HepG2 (cell line): Measurements from ENCODE around the gene ZNF629. TPM values are rescaled to one million over a fixed set of nuclear protein-coding genes. Genes with fewer than 3 reads are reported as not detected.

ENCODE experiments used
- DNMT1 ChIP-seq: sonication (generic); formaldehyde crosslinking; IDR thresholded peaks from 2 replicates; pipeline ENCODE4 v1.5.1; 2020; ENCODE audit warnings: mild to moderate bottlenecking, missing genetic modification reagents
- GTF3A ChIP-seq: sonication (generic); formaldehyde crosslinking; conservative IDR thresholded peaks from 2 replicates; pipeline ENCODE4 v1.4.0; 2020; ENCODE audit warnings: mild to moderate bottlenecking, missing genetic modification reagents
- IRF1 ChIP-seq: sonication (generic); formaldehyde crosslinking; IDR thresholded peaks from 2 replicates; pipeline ENCODE4 v1.4.0; 2020; ENCODE audit warnings: low read depth, mild to moderate bottlenecking, missing genetic modification reagents
- JARID2 ChIP-seq: sonication (generic); formaldehyde crosslinking; IDR thresholded peaks from 2 replicates; pipeline ENCODE4 v1.8.1; 2023; ENCODE audit warnings: missing genetic modification reagents, inconsistent platforms; ENCODE audit not compliant: insufficient replicate concordance
- KIAA2018 ChIP-seq: sonication (generic); formaldehyde crosslinking; IDR thresholded peaks from 2 replicates; pipeline ENCODE4 v1.5.0; 2020; ENCODE audit warnings: mild to moderate bottlenecking, missing genetic modification reagents, borderline replicate concordance
- MXD3 ChIP-seq: IDR thresholded peaks from 2 replicates; pipeline ENCODE4 v1.6.1; 2016; ENCODE audit warnings: mild to moderate bottlenecking, missing biosample characterization, missing genetic modification reagents
- RFXAP ChIP-seq: sonication (generic); formaldehyde crosslinking; IDR thresholded peaks from 2 replicates; pipeline ENCODE4 v1.4.0; 2020; ENCODE audit warnings: missing genetic modification reagents, borderline replicate concordance
- SAFB2 ChIP-seq: sonication (generic); formaldehyde crosslinking; IDR thresholded peaks from 2 replicates; pipeline ENCODE4 v1.5.1; 2020; ENCODE audit warnings: missing genetic modification reagents, low read depth, mild to moderate bottlenecking, borderline replicate concordance
- ZNF484 ChIP-seq: sonication (generic); formaldehyde crosslinking; IDR thresholded peaks from 2 replicates; pipeline ENCODE4 v1.5.1; 2020; ENCODE audit warnings: mild to moderate bottlenecking, low read depth, missing genetic modification reagents, borderline replicate concordance
- polyA plus RNA-seq, 8 experiments: library from polyadenylated mRNA; depleted of rRNA in 3 of 8; stranded (reverse) in 7 of 8; unstranded in 1 of 8; fragments of >200 nt; fragmentation: Illumina TruSeq in 4 of 8; extraction: Trizol in 4 of 8; gene quantifications; 2 replicates each; pipeline versions ENCODE4 v1.2.1 to v1.2.3, GENCODE V29; 2011 to 2016; ENCODE audit warnings: low read depth in 4 of 8, missing spikeins in 1 of 8, mixed read lengths in 1 of 8; ENCODE audit not compliant: insufficient read depth in 1 of 8
- total RNA-seq, 5 experiments: library from RNA; depleted of rRNA; stranded (reverse); fragments of >200 nt; fragmentation: Illumina TruSeq; extraction: Trizol; gene quantifications; 2 replicates each; pipeline ENCODE4 v1.2.3, GENCODE V29; 2016; ENCODE audit warnings: low read depth in 1 of 5
- TF ChIP-seq, protein P1 (sequence below): sonication (generic); formaldehyde crosslinking; IDR thresholded peaks from 2 replicates; pipeline ENCODE4 v1.8.1; 2022; ENCODE audit warnings: low read depth, mild to moderate bottlenecking, missing genetic modification reagents
- TF ChIP-seq, protein P2 (sequence below): fragments of 450-650 bp; IDR thresholded peaks from 2 replicates; pipeline ENCODE4 v1.6.1; 2017; ENCODE audit warnings: mild to moderate bottlenecking

Gene ZNF629
- total and polyA plus RNA-seq, 2 of the 13 experiments (the other 11 are each of a cell fraction or from before 2014, with no cell fraction given): 6.1 to 16.5 TPM

GRCh38 chr16:30747799-30748633 is 39.0 kb downstream of the ZNF629 start, which contains the start of gene PHKG2 (continued):
- TF ChIP-seq SAFB2 (CRISPR knock-in tag): peak; percentile 52; the same call in 1 of the 2 replicates
- TF ChIP-seq MXD3 (CRISPR knock-in tag): peak; percentile 89; the same call in 1 of the 2 replicates
- peak; percentile 33 for TF ChIP-seq JARID2
- no peak for TF ChIP-seq IRF1 (CRISPR knock-in tag)
- TF ChIP-seq ZNF484 (CRISPR knock-in tag): no peak
- peak; percentile 97 for TF ChIP-seq RFXAP (CRISPR knock-in tag)
- TF ChIP-seq, protein P1, sequence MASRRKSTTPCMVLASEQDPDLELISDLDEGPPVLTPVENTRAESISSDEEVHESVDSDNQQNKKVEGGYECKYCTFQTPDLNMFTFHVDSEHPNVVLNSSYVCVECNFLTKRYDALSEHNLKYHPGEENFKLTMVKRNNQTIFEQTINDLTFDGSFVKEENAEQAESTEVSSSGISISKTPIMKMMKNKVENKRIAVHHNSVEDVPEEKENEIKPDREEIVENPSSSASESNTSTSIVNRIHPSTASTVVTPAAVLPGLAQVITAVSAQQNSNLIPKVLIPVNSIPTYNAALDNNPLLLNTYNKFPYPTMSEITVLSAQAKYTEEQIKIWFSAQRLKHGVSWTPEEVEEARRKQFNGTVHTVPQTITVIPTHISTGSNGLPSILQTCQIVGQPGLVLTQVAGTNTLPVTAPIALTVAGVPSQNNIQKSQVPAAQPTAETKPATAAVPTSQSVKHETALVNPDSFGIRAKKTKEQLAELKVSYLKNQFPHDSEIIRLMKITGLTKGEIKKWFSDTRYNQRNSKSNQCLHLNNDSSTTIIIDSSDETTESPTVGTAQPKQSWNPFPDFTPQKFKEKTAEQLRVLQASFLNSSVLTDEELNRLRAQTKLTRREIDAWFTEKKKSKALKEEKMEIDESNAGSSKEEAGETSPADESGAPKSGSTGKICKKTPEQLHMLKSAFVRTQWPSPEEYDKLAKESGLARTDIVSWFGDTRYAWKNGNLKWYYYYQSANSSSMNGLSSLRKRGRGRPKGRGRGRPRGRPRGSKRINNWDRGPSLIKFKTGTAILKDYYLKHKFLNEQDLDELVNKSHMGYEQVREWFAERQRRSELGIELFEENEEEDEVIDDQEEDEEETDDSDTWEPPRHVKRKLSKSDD (CRISPR knock-in tag): peak; percentile 69
- 0 out of 2 replicates have a peak, but pooled peaks have one; percentile 57 for TF ChIP-seq DNMT1 (CRISPR knock-in tag)
- TF ChIP-seq KIAA2018 (CRISPR knock-in tag): no peak
- TF ChIP-seq, protein P2, sequence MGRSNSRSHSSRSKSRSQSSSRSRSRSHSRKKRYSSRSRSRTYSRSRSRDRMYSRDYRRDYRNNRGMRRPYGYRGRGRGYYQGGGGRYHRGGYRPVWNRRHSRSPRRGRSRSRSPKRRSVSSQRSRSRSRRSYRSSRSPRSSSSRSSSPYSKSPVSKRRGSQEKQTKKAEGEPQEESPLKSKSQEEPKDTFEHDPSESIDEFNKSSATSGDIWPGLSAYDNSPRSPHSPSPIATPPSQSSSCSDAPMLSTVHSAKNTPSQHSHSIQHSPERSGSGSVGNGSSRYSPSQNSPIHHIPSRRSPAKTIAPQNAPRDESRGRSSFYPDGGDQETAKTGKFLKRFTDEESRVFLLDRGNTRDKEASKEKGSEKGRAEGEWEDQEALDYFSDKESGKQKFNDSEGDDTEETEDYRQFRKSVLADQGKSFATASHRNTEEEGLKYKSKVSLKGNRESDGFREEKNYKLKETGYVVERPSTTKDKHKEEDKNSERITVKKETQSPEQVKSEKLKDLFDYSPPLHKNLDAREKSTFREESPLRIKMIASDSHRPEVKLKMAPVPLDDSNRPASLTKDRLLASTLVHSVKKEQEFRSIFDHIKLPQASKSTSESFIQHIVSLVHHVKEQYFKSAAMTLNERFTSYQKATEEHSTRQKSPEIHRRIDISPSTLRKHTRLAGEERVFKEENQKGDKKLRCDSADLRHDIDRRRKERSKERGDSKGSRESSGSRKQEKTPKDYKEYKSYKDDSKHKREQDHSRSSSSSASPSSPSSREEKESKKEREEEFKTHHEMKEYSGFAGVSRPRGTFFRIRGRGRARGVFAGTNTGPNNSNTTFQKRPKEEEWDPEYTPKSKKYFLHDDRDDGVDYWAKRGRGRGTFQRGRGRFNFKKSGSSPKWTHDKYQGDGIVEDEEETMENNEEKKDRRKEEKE: no peak
- TF ChIP-seq GTF3A: no peak
